Hepatocyte (in vitro differentiated cells): ENCODE results near the gene HELZ2.

Experiments
- CTCF ChIP-seq: fragments of 200-600 bp; sonication (generic); IDR thresholded peaks from 2 replicates; pipeline ENCODE4 v1.5.1; 2016; ENCODE audit warnings: antibody characterized with exemption, mild to moderate bottlenecking; ENCODE audit not compliant: poor library complexity
- EZH2 ChIP-seq: fragments of 200-600 bp; sonication (generic); IDR thresholded peaks from 2 replicates; pipeline ENCODE4 v1.6.1; 2016; ENCODE audit warnings: antibody characterized with exemption, mild to moderate bottlenecking, borderline replicate concordance
- EZH2phosphoT487 ChIP-seq: fragments of 200-600 bp; sonication (generic); IDR thresholded peaks from one replicate; pipeline ENCODE4 v1.6.1; 2018; ENCODE audit warnings: antibody characterized with exemption, mild to moderate bottlenecking, low read depth, moderate library complexity; ENCODE audit not compliant: unreplicated experiment, severe bottlenecking

- TF ChIP-seq EZH2 = no peak
- no peak for TF ChIP-seq CTCF
- TF ChIP-seq EZH2phosphoT487 = no peak
These were observed 19.4 kb downstream of the HELZ2 start for GRCh38 chr20:63554361-63555278.
